ENCODE data around the gene SCN2B.

SCN2B gene

GRCh38 chr11:118128721-118129470 lies 47.5 kb downstream of the SCN2B start:
- no peak for DNase-seq

GRCh38 chr11:118128310-118128709 lies 48.1 kb downstream of the SCN2B start:
- DNase-seq, result no peak

GRCh38 chr11:118126082-118126838 lies 50.2 kb downstream of the SCN2B start:
- DNase-seq, result no peak

GRCh38 chr11:118124929-118125535 lies 51.4 kb downstream of the SCN2B start:
- DNase-seq, result no peak

GRCh38 chr11:118120793-118121192 lies 55.6 kb downstream of the SCN2B start:
- DNase-seq, result no peak

- DNase-seq, result no peak
Observed at GRCh38 chr11:118117790-118118601, 58.4 kb downstream of the SCN2B start.

GRCh38 chr11:118115048-118115447 lies 61.4 kb downstream of the SCN2B start:
- DNase-seq, result no peak

- no peak for DNase-seq
Observed at GRCh38 chr11:118114266-118114665, 62.2 kb downstream of the SCN2B start.

GRCh38 chr11:118112711-118113430 lies 63.6 kb downstream of the SCN2B start:
- DNase-seq, result no peak

Data from HCEC 1CT (cell line).